ENCODE data around the gene PCNX1.
"Not testable (repeated sequence)": the region's sequence is repeated elsewhere in the genome, so short reads cannot be mapped to it uniquely, and the experiment has no call there.

Gene PCNX1

DNA sequence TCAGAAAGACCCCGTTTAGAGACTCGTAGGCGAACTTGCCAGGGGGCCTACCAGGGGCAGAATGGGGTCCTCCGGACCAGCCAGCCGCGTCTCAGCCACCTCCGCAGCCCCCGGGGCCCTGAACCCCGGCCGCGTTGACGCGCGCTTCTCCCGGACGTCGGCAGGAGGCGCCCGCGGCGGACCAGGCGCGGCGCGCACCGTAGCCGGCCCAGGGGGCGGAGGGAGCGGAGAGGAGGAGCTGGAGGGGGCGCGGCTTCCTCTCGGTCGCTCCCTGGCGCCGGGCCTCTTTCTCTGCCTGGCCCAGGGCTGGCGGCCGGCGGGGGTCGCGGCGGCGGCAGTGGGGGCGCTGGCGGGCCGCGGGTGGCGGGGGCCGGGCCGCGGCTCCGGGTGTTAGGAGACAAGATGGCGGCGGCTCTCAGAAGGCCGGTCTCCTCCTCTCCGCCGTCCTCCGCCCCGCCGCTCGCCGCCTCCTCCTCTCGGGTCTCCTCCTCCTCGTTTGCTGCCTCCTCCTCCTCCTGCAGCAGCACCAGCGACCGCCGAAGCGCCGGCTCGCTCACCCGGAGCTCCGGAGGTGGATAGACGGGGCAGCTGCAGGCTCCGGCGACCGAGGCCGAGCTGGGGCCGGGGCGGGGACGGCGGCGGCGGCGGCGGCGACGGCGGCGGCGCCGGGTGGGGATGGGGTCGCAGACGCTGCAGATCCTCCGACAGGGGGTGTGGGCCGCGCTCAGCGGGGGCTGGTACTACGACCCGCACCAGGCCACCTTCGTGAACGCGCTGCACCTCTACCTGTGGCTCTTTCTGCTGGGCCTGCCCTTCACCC lies at the start of gene PCNX1:
TSS of gene PCNX1 (plus strand) at position 284 of the 820 bp plus-strand sequence. CDS start at position 676, 392 bp downstream.
- peak within 1 kb of the TSS; percentile 87 for H3K9ac ChIP-seq (ENCODE audit: low read length)
- peaks cover 25% of the 10 kb centered on the region for H3K4me1 ChIP-seq (ENCODE audit: control insufficient read depth, insufficient read depth, low read length)
- no peaks in the 10 kb centered on the region for H3K27me3 ChIP-seq (ENCODE audit: control insufficient read depth, insufficient read depth, low read length)
- H3K27ac ChIP-seq (ENCODE audit: low read depth, low read length), result peak within 1 kb of the TSS; percentile 64; the same call in 1 of the 2 replicates
- H3K4me3 ChIP-seq (ENCODE audit: low read depth, low read length), result peak within 1 kb of the TSS; percentile 98
- H3K9me3 ChIP-seq (ENCODE audit: control insufficient read depth, insufficient read depth, low read depth, low read length), result no peaks in the 10 kb centered on the region
- H3K36me3 ChIP-seq (ENCODE audit: control insufficient read depth, insufficient read depth, low read length), result no peaks in the 10 kb centered on the region

- no peaks in the 10 kb centered on the region for H3K27me3 ChIP-seq (ENCODE audit: control insufficient read depth, insufficient read depth, low read length)
- no peak overlapping the region for H3K4me3 ChIP-seq (ENCODE audit: low read depth, low read length)
- H3K27ac ChIP-seq (ENCODE audit: low read depth, low read length), result no peak overlapping the region
- H3K9me3 ChIP-seq (ENCODE audit: control insufficient read depth, insufficient read depth, low read depth, low read length), result no peaks in the 10 kb centered on the region
- no peak overlapping the region for H3K9ac ChIP-seq (ENCODE audit: low read length)
- no peaks in the 10 kb centered on the region for H3K4me1 ChIP-seq (ENCODE audit: control insufficient read depth, insufficient read depth, low read length)
- no peaks in the 10 kb centered on the region for H3K36me3 ChIP-seq (ENCODE audit: control insufficient read depth, insufficient read depth, low read length)
Measured at GRCh38 chr14:70857496-70857890, 49.8 kb upstream of the PCNX1 start.

GRCh38 chr14:70858641-70859040 lies 48.6 kb upstream of the PCNX1 start:
- H3K9ac ChIP-seq (ENCODE audit: low read length), result no peak overlapping the region
- no peak overlapping the region for H3K27ac ChIP-seq (ENCODE audit: low read depth, low read length)
- H3K9me3 ChIP-seq (ENCODE audit: control insufficient read depth, insufficient read depth, low read depth, low read length), result no peaks in the 10 kb centered on the region
- H3K36me3 ChIP-seq (ENCODE audit: control insufficient read depth, insufficient read depth, low read length), result no peaks in the 10 kb centered on the region
- no peak overlapping the region for H3K4me3 ChIP-seq (ENCODE audit: low read depth, low read length)
- no peaks in the 10 kb centered on the region for H3K4me1 ChIP-seq (ENCODE audit: control insufficient read depth, insufficient read depth, low read length)
- H3K27me3 ChIP-seq (ENCODE audit: control insufficient read depth, insufficient read depth, low read length), result no peaks in the 10 kb centered on the region

DNA sequence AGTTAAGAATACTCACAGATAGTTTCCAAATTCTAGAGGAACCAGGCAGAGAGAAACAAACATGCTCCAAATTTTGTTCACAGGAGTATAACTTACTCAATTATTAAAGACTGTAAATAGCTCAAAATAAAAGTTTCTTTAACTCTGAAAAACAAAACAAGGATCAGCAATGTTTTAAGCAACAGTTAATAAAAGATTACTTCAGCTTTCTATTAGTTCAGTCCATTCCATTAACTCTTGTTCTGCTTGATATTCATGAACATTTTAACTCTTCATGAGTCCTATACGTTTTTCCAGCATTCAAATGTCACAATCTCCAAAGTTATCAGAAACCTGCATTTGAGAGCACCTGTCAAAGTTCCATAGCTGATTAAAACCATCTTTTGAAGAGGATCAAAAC lies 40.3 kb upstream of the PCNX1 start:
- H3K27ac ChIP-seq (ENCODE audit: low read depth, low read length); H3K9ac ChIP-seq (ENCODE audit: low read length); H3K27me3 ChIP-seq (ENCODE audit: control insufficient read depth, insufficient read depth, low read length); H3K36me3 ChIP-seq (ENCODE audit: control insufficient read depth, insufficient read depth, low read length); H3K4me1 ChIP-seq (ENCODE audit: control insufficient read depth, insufficient read depth, low read length); H3K4me3 ChIP-seq (ENCODE audit: low read depth, low read length): not testable (repeated sequence)
- peaks cover 58% of the 10 kb centered on the region for H3K9me3 ChIP-seq (ENCODE audit: control insufficient read depth, insufficient read depth, low read depth, low read length)

DNA sequence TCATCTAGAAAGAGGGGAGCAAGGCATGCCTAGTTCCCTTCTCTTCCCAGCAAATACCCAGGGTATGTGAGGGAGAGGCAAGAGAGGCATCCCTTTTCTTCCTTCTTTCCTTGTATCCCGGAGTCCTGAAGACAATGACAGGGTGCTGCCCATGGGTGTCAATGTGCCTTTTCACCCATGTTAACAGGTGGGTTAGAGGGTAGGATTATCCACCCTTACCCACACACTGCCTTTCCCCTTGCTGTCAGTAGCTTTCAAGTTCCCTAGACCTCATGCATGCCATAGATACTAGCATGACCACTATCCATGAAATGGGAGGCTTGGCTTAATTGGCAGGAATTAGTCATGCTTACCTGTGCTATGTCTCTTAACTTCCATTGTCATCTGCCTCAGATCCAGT lies 36.3 kb upstream of the PCNX1 start:
- Histone ChIP-seq H3K4me1 (ENCODE audit: control insufficient read depth, insufficient read depth, low read length) (0 out of 2 replicates have a peak, but pooled peaks cover 4% of the 10 kb centered on the region), H3K9ac (ENCODE audit: low read length) (no peak overlapping the region), H3K4me3 (ENCODE audit: low read depth, low read length) (no peak overlapping the region), H3K9me3 (ENCODE audit: control insufficient read depth, insufficient read depth, low read depth, low read length) (peaks cover 54% of the 10 kb centered on the region), H3K36me3 (ENCODE audit: control insufficient read depth, insufficient read depth, low read length) (no peaks in the 10 kb centered on the region), H3K27ac (ENCODE audit: low read depth, low read length) (no peak overlapping the region), H3K27me3 (ENCODE audit: control insufficient read depth, insufficient read depth, low read length) (no peaks in the 10 kb centered on the region)

DNA sequence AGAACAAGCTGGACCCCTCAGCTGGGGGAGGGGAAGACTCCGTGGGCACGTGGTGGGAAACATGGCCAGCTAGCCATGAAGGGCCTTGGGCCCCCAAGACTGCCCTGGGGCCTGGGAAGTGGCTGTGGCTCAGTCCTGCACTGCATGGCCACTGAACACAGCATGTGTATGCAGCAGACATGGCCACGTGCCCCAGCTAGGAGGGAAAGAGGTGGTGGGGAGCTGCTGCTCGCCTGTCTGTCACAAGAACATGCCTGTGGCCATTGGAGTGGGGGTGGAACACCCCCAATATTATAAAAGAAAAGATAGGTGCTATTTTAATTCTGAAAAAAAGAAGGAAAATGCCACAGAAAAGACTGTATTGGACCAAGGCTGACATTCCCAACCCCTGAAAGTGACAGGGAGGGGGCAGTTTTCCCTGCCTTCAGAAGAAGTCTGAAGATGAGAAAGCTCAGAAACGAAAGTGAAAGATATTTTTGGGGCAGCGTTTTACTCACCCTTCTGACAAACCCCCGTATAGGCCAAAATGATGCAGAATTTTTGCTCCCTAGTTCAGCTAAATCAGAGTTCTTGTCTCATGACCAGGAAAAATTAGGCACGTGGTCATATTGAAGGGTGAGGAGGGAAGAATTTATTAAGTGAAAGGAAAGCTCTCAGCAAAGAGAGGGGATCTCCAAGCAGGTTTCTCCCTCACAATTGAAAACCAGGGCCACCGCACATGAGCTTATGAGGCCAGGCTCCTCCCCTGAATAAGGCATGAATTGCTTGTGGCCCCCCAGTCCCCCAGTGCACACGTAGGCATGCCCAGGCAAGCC lies 35.2 kb upstream of the PCNX1 start:
- H3K27ac ChIP-seq (ENCODE audit: low read depth, low read length), result no peak overlapping the region
- no peak overlapping the region for H3K9ac ChIP-seq (ENCODE audit: low read length)
- H3K9me3 ChIP-seq (ENCODE audit: control insufficient read depth, insufficient read depth, low read depth, low read length), result peaks cover 44% of the 10 kb centered on the region
- no peaks in the 10 kb centered on the region for H3K27me3 ChIP-seq (ENCODE audit: control insufficient read depth, insufficient read depth, low read length)
- H3K4me1 ChIP-seq (ENCODE audit: control insufficient read depth, insufficient read depth, low read length), result 0 out of 2 replicates have a peak, but pooled peaks cover 4% of the 10 kb centered on the region
- no peaks in the 10 kb centered on the region for H3K36me3 ChIP-seq (ENCODE audit: control insufficient read depth, insufficient read depth, low read length)
- H3K4me3 ChIP-seq (ENCODE audit: low read depth, low read length), result no peak overlapping the region

DNA sequence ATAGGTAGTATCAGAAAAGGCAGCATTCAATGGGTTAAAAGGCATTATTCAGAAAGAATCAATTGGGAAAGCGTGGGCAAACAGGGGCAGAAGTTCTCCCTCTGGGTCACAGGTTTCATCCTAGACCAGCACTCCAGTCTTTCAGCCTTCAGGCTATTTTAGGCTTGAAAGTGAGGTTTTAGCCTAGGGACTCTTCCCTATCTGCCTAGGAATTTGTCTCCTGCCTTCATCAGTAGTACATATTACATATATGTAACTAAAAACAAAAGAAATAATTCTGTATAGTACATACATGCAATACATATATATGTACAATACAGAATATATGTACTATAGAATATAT lies 34.6 kb upstream of the PCNX1 start:
- no peaks in the 10 kb centered on the region for H3K27me3 ChIP-seq (ENCODE audit: control insufficient read depth, insufficient read depth, low read length)

GRCh38 chr14:70873627-70874026 lies 33.6 kb upstream of the PCNX1 start:
- Histone ChIP-seq H3K9ac (ENCODE audit: low read length) (no peak overlapping the region), H3K4me1 (ENCODE audit: control insufficient read depth, insufficient read depth, low read length) (0 out of 2 replicates have a peak, but pooled peaks cover 4% of the 10 kb centered on the region), H3K27ac (ENCODE audit: low read depth, low read length) (no peak overlapping the region), H3K4me3 (ENCODE audit: low read depth, low read length) (no peak overlapping the region), H3K9me3 (ENCODE audit: control insufficient read depth, insufficient read depth, low read depth, low read length) (peaks cover 33% of the 10 kb centered on the region), H3K36me3 (ENCODE audit: control insufficient read depth, insufficient read depth, low read length) (no peaks in the 10 kb centered on the region), H3K27me3 (ENCODE audit: control insufficient read depth, insufficient read depth, low read length) (no peaks in the 10 kb centered on the region)

More for the DNA sequence above, 34.6 kb upstream of the PCNX1 start:
- H3K9me3 ChIP-seq (ENCODE audit: control insufficient read depth, insufficient read depth, low read depth, low read length), result peaks cover 38% of the 10 kb centered on the region
- H3K4me1 ChIP-seq (ENCODE audit: control insufficient read depth, insufficient read depth, low read length), result 0 out of 2 replicates have a peak, but pooled peaks cover 4% of the 10 kb centered on the region
- H3K36me3 ChIP-seq (ENCODE audit: control insufficient read depth, insufficient read depth, low read length), result no peaks in the 10 kb centered on the region
- H3K4me3 ChIP-seq (ENCODE audit: low read depth, low read length), result no peak overlapping the region
- no peak overlapping the region for H3K27ac ChIP-seq (ENCODE audit: low read depth, low read length)
- no peak overlapping the region for H3K9ac ChIP-seq (ENCODE audit: low read length)

- H3K4me1 ChIP-seq (ENCODE audit: control insufficient read depth, insufficient read depth, low read length); H3K27me3 ChIP-seq (ENCODE audit: control insufficient read depth, insufficient read depth, low read length); H3K36me3 ChIP-seq (ENCODE audit: control insufficient read depth, insufficient read depth, low read length); H3K27ac ChIP-seq (ENCODE audit: low read depth, low read length); H3K4me3 ChIP-seq (ENCODE audit: low read depth, low read length); H3K9ac ChIP-seq (ENCODE audit: low read length): not testable (repeated sequence)
- peaks cover 20% of the 10 kb centered on the region for H3K9me3 ChIP-seq (ENCODE audit: control insufficient read depth, insufficient read depth, low read depth, low read length)
Measured at GRCh38 chr14:70875811-70876460, 31.3 kb upstream of the PCNX1 start.

DNA sequence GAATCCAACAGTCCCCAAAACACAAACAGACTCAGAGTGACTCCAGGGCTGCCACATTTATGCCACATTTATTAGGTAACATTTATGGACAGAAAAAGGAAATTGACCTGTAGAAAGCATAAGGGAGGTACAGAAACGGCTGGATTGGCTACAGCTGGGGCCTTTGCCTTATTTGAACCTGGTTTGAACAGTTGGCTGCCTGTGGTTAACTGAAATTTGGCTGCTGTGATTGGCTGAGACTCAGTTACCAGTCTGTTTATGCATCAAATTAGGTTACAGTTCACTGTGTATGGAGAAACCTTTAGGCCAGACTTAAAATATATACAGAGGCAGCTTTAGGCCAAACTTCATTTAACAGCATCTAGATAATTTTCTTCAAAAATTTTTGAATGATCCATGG lies 27.8 kb upstream of the PCNX1 start:
- Histone ChIP-seq H3K9ac (ENCODE audit: low read length) (no peak overlapping the region), H3K4me1 (ENCODE audit: control insufficient read depth, insufficient read depth, low read length) (0 out of 2 replicates have a peak, but pooled peaks cover 4% of the 10 kb centered on the region)

GRCh38 chr14:70880888-70881287 lies 26.4 kb upstream of the PCNX1 start:
- not testable (repeated sequence) for H3K9ac ChIP-seq (ENCODE audit: low read length); H3K4me3 ChIP-seq (ENCODE audit: low read depth, low read length); H3K36me3 ChIP-seq (ENCODE audit: control insufficient read depth, insufficient read depth, low read length); H3K4me1 ChIP-seq (ENCODE audit: control insufficient read depth, insufficient read depth, low read length); H3K27me3 ChIP-seq (ENCODE audit: control insufficient read depth, insufficient read depth, low read length); H3K27ac ChIP-seq (ENCODE audit: low read depth, low read length); H3K9me3 ChIP-seq (ENCODE audit: control insufficient read depth, insufficient read depth, low read depth, low read length)

More for the DNA sequence above, 27.8 kb upstream of the PCNX1 start:
- Histone ChIP-seq H3K4me3 (ENCODE audit: low read depth, low read length) (no peak overlapping the region), H3K27ac (ENCODE audit: low read depth, low read length) (no peak overlapping the region), H3K9me3 (ENCODE audit: control insufficient read depth, insufficient read depth, low read depth, low read length) (no peaks in the 10 kb centered on the region), H3K27me3 (ENCODE audit: control insufficient read depth, insufficient read depth, low read length) (no peaks in the 10 kb centered on the region), H3K36me3 (ENCODE audit: control insufficient read depth, insufficient read depth, low read length) (no peaks in the 10 kb centered on the region)
